Choroid plexus epithelial cell (primary cell): ENCODE results near the gene THEM5.
A peak's percentile ranks its signal among the peaks of the same experiment; 100 is the strongest.

ENCODE experiments used
- DNase-seq: peaks from one replicate; pipeline ENCODE4 v3.0.0-alpha.2; 2010; ENCODE audit warnings: low read depth
- H3K4me3 ChIP-seq: 2 replicates; pipeline ENCODE4 v1.5.1; 2011; ENCODE audit warnings: low read depth, mild to moderate bottlenecking, control low read depth, low read length, moderate library complexity
- TF ChIP-seq, protein P1 (sequence below): conservative IDR thresholded peaks from 2 replicates; pipeline ENCODE4 v1.5.1; 2011; ENCODE audit warnings: low read depth, mild to moderate bottlenecking, control low read depth, inconsistent platforms, low read length, moderate library complexity

The THEM5 gene

GRCh38 chr1:151815716-151816327 lies 37.7 kb downstream of the THEM5 start:
- TF ChIP-seq, protein P1, sequence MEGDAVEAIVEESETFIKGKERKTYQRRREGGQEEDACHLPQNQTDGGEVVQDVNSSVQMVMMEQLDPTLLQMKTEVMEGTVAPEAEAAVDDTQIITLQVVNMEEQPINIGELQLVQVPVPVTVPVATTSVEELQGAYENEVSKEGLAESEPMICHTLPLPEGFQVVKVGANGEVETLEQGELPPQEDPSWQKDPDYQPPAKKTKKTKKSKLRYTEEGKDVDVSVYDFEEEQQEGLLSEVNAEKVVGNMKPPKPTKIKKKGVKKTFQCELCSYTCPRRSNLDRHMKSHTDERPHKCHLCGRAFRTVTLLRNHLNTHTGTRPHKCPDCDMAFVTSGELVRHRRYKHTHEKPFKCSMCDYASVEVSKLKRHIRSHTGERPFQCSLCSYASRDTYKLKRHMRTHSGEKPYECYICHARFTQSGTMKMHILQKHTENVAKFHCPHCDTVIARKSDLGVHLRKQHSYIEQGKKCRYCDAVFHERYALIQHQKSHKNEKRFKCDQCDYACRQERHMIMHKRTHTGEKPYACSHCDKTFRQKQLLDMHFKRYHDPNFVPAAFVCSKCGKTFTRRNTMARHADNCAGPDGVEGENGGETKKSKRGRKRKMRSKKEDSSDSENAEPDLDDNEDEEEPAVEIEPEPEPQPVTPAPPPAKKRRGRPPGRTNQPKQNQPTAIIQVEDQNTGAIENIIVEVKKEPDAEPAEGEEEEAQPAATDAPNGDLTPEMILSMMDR: no peak
- no peak overlapping the region for H3K4me3 ChIP-seq
- DNase-seq: no peak

DNA sequence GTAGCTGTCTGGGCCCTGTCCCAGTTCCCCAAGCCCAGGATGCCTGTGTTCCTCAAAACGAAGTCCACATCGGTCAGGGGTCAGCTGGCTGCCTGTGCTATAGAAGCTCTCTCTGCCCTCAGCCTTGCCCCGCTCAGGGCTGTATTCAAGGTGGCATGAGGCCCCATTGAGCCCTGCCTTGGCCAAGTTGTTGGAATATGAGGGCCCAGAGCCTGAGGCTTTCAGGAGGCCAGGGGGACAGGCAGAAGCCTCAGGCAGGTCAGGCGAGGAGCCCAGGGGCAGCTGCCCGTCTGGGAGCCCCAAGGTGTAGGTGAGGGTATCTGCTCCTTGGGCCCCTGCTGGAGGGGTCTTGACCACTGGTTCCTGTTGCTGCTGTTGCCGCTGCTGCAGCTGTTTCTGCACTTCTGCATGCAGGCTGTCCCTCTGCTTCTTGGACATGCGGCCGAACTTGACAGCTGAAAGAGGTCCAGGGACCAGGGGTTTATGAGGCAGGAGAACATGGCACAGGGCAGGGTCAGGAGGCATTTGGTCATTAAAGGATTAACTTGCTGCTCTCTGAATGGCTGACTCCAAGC lies 38.5 kb downstream of the THEM5 start:
- no peak overlapping the region for H3K4me3 ChIP-seq
- TF ChIP-seq, protein P1: no peak
- DNase-seq: no peak

DNA sequence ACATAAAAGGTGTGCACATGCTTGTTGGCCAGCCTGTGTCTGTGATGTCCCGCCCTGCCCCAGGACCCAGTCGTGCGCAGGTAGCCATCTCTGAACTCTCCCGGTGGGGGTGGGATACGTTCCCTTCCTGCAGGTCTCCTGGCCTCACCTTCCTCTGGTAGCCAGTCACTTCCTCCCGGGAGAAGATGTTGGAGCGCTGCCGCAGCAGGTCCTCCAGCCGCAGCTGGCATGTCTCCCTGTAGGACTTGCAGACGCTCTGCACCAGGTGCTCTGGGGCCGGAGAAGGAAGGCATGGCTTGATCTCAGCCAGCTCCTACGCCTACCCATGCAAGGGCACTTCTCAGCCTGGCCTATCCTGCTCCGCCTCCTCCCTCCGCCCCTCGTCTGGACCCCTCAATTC lies 39.1 kb downstream of the THEM5 start:
- DNase-seq: no peak
- H3K4me3 ChIP-seq: no peak overlapping the region
- TF ChIP-seq, protein P1: no peak

- H3K4me3 ChIP-seq: no peak overlapping the region
- TF ChIP-seq, protein P1: no peak
- DNase-seq: no peak
Measured at GRCh38 chr1:151813271-151813977, 40.1 kb downstream of the THEM5 start.

GRCh38 chr1:151811181-151811580 lies 42.3 kb downstream of the THEM5 start:
- H3K4me3 ChIP-seq: no peak overlapping the region
- peak; percentile 21 for DNase-seq
- TF ChIP-seq, protein P1: no peak

- DNase-seq: no peak
- TF ChIP-seq, protein P1: no peak
- H3K4me3 ChIP-seq: no peak overlapping the region
Measured at GRCh38 chr1:151809985-151810556, 43.4 kb downstream of the THEM5 start.
